HK-2 (cell line): ENCODE data around the gene FCER1G.

Experiments
- DNase-seq: peaks from one replicate; pipeline ENCODE4 v3.0.0-alpha.2; 2018; ENCODE audit not compliant: unreplicated experiment

Gene FCER1G

GRCh38 chr1:161188381-161188780, 26.7 kb upstream of the FCER1G start:
- no peak for DNase-seq

DNA sequence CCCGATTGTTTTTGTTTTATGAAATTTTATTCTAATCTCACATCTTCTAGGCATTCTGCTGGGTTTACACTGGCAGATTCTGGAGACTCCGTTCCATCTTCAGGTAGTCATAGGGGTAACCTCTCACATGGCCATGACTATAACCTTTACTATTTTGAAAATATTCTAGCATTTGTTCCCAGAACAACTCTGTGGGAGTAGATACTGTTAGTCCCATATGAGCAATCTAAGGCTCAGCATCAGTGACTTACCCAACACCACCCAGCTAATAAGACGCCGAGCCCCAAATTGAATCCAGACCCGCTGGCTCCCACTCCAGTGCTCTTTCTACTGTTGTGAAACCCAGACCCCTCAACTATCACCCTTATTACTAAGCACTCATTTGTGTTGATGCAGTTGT, 26.1 kb upstream of the FCER1G start:
- DNase-seq: no peak

GRCh38 chr1:161190962-161191521, 24.1 kb upstream of the FCER1G start:
- DNase-seq: no peak

GRCh38 chr1:161191971-161192370, 23.1 kb upstream of the FCER1G start:
- DNase-seq: no peak

GRCh38 chr1:161192476-161193465, 22.3 kb upstream of the FCER1G start:
- DNase-seq: peak; percentile 57

DNA sequence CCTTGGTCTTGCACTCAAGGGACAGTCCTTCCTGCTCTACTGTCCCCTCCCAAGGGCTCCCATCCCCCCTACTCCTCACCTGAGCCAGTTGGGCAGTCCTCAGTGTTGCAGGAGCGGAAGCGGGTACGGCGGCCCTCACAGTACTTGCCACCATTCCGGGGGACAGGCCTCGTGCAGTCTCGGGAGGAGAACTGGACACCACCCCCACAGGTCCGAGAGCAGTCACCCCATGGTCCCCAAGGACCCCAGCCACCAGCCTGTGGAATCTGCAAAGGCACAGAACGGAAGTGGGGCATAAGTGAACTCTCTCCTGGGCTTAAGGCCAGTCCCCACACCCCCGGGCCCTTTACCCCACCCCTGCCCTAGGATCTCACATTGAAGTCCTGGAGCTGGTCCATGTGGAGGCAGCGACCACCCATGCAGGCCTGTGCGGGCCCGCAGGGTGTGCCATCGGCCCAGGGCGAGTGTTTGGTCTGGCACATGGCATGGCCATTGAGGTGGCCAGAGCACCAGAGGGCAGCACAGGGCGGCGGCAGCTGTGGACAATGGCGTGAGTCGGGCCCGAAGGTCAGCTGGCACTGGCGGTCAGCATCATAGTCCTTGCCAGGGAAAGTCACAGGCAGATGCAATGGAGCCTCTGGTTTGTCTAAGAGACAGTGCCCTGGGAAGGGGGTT, 21.4 kb upstream of the FCER1G start:
- DNase-seq: no peak

GRCh38 chr1:161195171-161195570, 19.9 kb upstream of the FCER1G start:
- DNase-seq: no peak

DNA sequence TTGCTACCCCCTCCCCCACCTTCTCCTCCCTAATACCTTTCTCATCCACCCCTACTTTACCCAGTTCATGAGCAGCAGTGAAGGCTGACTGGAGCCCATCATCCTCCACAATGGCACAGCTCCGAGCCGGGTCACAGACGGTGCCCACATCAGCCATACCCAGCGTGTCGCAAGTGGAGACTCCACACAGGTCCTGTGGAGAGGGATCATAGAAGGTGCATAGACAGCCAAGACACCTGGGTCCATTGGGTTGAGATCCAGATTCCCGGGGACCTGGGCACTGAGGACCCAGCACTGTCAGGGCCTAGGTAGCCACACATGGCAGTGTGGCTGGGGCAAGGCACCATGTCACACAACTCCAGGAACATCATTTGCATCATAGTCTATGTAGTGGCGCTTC, 19.0 kb upstream of the FCER1G start:
- no peak for DNase-seq

DNA sequence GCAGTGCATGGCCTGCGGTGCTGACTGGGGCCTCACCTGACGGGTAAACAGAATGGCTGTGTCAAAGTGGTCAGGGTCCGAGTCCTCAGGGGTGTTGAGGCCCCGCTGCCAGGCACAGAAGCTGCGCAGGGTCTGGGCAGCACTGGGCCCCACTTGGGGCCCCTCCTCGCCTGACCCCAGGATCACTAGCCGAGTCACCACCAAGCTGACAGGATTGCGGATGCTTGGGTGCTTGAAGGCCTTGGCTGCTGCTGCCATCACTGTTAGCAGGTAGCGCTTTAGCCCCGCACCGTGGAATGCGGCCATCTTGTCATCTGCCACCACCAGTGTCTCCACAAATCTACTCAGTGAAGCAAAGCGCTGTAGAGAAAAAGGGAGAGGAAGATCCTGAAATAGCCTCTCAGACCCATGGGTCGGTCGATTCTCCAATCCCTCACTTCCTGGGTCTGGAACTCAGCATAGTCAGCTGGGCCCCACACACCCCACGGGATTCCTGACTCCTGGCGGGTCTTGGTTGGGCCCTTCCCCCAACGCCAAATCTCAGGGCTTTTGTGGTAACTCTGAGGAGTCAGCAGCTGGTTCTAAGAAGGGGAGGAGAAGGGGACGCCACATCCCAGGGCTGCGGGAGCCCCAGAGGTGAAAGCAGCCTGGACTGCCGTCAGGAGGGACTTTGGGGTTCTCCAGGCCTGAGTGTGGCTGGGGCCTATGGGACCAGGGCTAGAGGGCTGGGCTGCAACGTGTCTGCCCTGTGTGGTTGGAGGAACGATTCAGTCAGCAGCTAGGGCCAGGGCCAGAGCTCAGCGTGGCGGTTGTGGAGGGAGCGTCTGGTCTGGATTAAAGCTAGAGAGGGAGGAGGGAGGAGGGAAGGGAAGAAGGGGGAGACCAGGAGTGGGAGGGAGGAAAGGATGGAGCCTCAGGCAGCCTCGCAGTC, 18.3 kb upstream of the FCER1G start:
- no peak for DNase-seq

DNA sequence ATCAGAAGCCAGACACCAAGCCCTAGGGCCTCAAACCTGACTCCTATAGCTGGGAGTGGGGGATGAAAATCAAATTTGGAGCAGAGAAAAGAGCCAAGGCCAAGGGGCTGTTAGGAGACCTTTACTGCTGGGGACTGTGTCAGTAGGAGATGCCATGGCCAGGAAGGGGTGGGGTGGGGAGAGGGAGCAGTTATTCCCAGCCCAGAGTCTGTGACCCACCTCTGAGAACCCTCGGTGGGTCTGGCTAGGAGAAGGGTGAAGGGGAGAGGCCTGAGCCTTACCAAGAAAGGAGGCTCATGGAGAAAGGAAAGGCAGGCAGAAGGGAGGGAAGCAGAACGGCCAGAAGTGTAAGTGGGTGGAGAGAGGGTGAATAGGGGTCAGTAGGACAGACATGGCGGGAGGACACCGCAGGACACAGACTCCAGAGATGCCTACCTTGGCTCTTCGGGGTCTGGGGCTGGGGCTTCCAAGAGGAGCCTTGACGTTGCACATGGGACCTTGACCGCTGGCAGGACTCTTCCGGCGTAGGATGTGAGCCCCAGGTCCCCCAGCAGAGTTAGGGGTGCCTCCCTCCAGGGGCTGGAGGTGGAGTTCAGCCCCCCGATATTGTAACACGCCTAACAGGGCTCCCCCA, 17.4 kb upstream of the FCER1G start:
- no peak for DNase-seq

- no peak for DNase-seq
Observed at GRCh38 chr1:161198194-161198896, 16.8 kb upstream of the FCER1G start.

- no peak for DNase-seq
Observed at GRCh38 chr1:161198897-161199431, 16.1 kb upstream of the FCER1G start, which contains the start of gene ADAMTS4. ADAMTS4 (minus strand) TSS chr1:161199054; CDS start chr1:161198627, 427 bp downstream.

DNA sequence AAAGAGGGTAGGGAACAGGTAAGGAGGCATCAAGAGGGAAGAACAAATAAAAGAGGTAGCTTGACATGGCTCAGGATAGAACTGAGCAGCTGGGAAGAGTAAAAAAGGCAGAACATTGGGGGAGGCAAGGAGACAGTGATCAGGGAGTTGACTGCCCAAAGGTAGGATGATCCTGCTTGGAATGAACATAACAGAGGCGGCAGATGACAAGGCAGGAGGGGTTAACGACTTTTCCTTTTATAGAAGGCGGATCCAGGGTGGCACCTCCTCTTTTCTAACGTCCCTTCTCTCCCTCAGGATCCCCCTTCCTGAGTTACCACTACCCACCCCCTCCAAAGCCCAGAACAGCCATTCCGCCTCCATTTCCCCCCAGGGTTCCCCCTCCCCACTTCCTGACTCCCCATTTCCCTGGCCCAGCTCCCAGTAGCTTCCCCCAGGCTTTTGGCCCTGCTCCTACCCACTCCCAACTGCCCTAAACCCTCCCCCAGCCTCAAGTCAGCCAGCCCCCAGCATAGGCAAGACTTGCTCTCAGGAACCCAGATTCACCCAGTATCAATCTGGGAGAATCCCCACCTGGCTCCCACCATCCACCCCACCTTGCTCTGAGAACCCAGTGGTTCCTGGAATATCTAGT, 15.5 kb upstream of the FCER1G start:
- DNase-seq: no peak

GRCh38 chr1:161200421-161200991, 14.6 kb upstream of the FCER1G start:
- no peak for DNase-seq

DNA sequence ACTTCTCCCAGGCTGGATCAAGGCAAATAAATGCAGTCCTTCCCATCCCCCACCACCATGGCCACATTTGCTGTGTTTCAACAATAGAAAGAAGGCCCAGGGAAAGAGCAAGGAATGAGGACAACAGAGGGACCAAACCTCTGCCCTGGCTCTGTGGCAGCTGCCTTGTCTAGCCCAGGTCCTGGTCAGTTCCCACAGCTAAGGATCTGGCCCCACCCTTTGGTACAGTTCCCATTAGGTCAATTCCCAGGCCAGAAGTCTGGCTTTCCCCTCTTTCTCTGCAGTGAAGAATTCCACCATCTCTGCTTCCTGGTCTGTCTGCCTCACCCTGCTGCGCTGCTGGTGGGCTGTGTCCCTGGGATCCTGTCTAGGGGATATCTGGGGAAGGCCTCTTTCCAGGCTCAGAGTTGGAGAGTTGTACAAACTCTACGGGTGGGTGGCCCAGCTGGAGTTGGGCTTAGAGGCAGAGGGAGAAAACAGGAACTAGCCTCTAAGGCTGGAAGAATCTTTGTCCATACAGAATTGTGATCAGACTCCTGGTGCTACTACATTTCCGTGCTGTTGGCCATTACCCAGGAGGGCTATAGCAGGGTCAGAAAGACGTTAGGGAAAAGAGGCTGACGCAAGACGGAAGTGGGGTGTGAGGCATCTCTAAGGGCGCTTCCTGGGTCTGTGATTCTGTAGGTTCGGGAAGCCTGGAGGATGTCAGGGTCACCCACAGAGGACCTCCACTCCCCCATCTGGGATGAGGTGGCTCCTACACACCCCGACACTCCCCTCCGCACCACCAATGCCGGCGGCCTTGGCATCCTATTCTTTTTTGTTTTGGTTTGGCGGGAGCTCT, 13.9 kb upstream of the FCER1G start:
- DNase-seq: no peak

DNA sequence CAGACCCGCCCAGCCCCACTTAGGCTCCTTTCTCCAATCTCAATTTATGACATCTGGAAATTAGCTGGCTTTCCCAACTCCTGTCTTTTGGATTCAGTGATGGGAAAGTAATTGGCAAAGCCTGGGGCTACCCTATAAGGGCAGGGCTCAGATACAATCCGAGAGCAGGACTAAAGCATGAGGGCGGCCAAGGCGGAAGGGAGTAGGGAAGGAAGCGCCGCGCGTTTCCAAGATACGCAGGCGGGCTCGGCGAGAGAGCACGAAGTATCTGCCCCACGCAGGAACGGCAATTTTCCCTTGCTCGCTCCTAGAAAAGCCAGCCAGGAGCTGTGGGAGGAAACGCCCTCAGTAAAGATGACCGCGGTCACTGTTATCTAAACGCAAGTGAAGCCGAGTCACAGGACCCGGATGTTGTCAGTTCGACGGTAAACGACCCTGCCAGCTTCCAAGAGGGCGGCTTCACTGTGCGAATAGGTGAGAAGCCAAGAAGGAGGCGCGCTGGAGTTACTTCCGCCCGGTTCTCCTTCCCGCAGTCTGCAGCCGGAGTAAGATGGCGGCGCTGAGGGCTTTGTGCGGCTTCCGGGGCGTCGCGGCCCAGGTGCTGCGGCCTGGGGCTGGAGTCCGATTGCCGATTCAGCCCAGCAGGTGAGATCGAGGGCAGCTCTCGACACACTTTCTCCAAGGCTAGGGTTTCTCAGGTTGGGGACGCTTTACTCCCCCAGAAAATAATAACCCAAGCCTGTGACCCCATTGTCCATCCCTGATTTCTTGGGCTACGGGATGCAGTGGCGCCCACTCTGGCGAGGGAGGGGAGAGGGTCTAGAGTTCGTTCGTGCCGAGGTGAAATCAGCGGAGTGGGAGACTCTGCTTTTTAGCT, 13.0 kb upstream of the FCER1G start, which contains the start of gene NDUFS2:
NDUFS2 (plus strand) TSS at position 532 of the 877 bp plus-strand sequence; CDS start at position 551, 19 bp downstream.
- peak; percentile 96 for DNase-seq
